Lower leg skin (tissue), 4 donors: Measurements from ENCODE around the gene RAMP3. TPM values are rescaled to one million over a fixed set of nuclear protein-coding genes. Genes with fewer than 3 reads are reported as not detected.

Source experiments
- DNase-seq, 2 donors: peaks; one replicate each; pipeline ENCODE4 v3.0.0-alpha.2; 2019; ENCODE audit warnings: low spot score in 2 of 2
- H3K4me3 ChIP-seq: fragments of 200-600 bp; sonication (generic); 2 replicates; pipeline ENCODE4 v1.5.1; 2017; ENCODE audit warnings: mild to moderate bottlenecking, low read depth; ENCODE audit not compliant: poor library complexity, severe bottlenecking
- CTCF ChIP-seq, 3 donors: fragments of 450-650 bp; IDR thresholded peaks; one replicate each; pipeline ENCODE4 v1.5.1; 2016; ENCODE audit warnings: antibody characterized with exemption in 3 of 3, mild to moderate bottlenecking in 3 of 3, moderate library complexity in 2 of 3
- POLR2A ChIP-seq, 2 donors: fragments of 450-650 bp; IDR thresholded peaks; one replicate each; pipeline ENCODE4 v1.6.1; 2016 to 2017; ENCODE audit warnings: antibody characterized with exemption in 2 of 2, mild to moderate bottlenecking in 1 of 2, moderate library complexity in 1 of 2
- WGBS, 2 donors: methylation state at CpG; one replicate each; pipeline ENCODE4 v1.1.5; 2018; 5-methylcytosine and 5-hydroxymethylcytosine counted together
- intact Hi-C: fragments of 100-400 bp; cut with DNase I; formaldehyde crosslinking; loops from one replicate; pipeline ENCODE4 v1.15.0; 2023; ENCODE audit warnings: low total_unique reads
- total RNA-seq, 4 donors: library from RNA; depleted of rRNA; stranded (reverse); fragments of >200 nt; gene quantifications; one replicate each; pipeline ENCODE4 v1.1.0, GENCODE V29; 2016

The RAMP3 gene
- total RNA-seq, 4 donors from 2014 or later = 23.8 to 71.6 (median 35.1) TPM

GRCh38 chr7:45122975-45123860 is 34.4 kb upstream of the RAMP3 start:
- DNase-seq = no peak
- 83% methylated on average over 16 of the region's 16 CpGs for WGBS, 2 donors
- TF ChIP-seq CTCF (IDR thresholded peaks at IDR 0.05) (no peak), POLR2A (IDR thresholded peaks at IDR 0.05) (no peak)
- intact Hi-C loops = no loop called here
- no peak overlapping the region for H3K4me3 ChIP-seq

GRCh38 chr7:45123913-45124710 is 33.5 kb upstream of the RAMP3 start:
- H3K4me3 ChIP-seq = no peak overlapping the region
- WGBS, 2 donors = 74 to 79% methylated on average over 12 of the region's 12 CpGs
- DNase-seq = no peak
- intact Hi-C loops = no loop called here
- TF ChIP-seq CTCF (IDR thresholded peaks at IDR 0.05) = no peak
- TF ChIP-seq POLR2A (IDR thresholded peaks at IDR 0.05) = no peak

DNA sequence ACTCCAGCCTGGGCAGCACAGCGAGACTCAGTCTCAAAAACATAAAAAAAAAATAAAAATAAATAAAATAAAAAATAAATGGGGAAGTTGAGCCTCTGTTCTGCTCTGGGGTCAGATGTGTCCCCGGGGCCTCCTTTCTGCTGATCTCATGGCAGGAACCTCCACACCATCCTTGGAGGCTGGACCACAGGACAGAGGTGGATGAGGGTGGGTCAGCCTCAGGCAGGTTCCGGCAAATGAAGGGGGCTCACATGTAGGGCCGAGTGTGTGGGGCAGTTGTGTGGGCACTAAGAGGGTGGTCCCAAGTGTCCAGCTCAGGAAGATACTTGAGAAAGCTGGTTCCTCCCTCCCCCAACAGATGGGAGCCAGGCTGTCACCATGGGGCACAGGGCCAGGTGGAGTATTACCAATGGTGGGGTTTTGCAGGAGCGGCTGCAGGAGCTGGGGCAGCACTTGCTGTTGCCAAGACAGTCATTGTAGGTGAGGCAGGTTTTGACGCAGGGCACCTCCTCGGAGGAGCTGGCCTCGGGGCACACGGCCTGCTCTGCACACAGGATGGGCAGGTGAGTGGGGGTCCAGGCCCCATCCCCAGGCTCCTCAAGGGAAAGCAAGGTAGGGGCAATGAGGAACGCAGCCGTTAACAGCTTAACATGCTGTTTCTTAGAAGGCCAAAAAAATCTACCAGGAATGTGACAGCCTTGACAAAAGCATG is 32.2 kb upstream of the RAMP3 start:
- WGBS, 2 donors = 85% methylated on average over 9 to 11 of the region's 11 CpGs
- no peak for TF ChIP-seq CTCF (IDR thresholded peaks at IDR 0.05)
- TF ChIP-seq POLR2A (IDR thresholded peaks at IDR 0.05) = no peak
- no peak overlapping the region for H3K4me3 ChIP-seq
- no peak for DNase-seq
- intact Hi-C loops = no loop called here

DNA sequence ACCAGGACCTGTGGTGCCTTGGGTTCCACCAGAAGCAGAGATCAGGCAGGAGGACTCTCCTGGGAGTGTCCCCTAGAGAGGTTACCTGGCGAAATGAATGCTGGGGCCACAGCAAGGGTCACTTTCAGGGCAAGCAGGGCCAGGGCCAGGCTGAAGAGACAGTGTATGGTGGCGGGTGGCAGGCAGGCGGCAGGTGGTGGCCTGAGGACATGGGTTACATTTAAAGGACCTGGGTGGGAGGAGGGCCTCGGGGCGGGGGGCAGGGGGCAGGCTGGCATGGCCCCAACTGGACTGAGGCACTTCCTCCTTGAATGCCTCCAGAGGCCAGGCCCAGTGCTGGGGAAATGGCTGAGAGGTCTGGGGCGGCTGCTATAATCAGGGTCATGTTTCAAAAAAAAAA is 31.4 kb upstream of the RAMP3 start:
- intact Hi-C loops = no loop called here
- no peak for DNase-seq
- no peak overlapping the region for H3K4me3 ChIP-seq
- 76 to 91% methylated on average over 6 of the region's 6 CpGs for WGBS, 2 donors
- TF ChIP-seq POLR2A (IDR thresholded peaks at IDR 0.05) (no peak), CTCF (IDR thresholded peaks at IDR 0.05) (no peak)

GRCh38 chr7:45126920-45127319 is 30.7 kb upstream of the RAMP3 start:
- intact Hi-C loops = no loop called here
- no peak for DNase-seq
- WGBS, 2 donors = 78 to 79% methylated on average over 6 of the region's 6 CpGs
- TF ChIP-seq POLR2A (IDR thresholded peaks at IDR 0.05) (no peak), CTCF (IDR thresholded peaks at IDR 0.05) (no peak)
- no peak overlapping the region for H3K4me3 ChIP-seq
